ENCODE data around the gene SLC30A2.

SLC30A2 gene

GRCh38 chr1:26038477-26038876, 7.4 kb downstream of the SLC30A2 start:
- no peak for DNase-seq

GRCh38 chr1:26037904-26038303, 8.0 kb downstream of the SLC30A2 start:
- DNase-seq, result no peak

GRCh38 chr1:26036756-26037281, 9.1 kb downstream of the SLC30A2 start:
- no peak for DNase-seq

GRCh38 chr1:26035959-26036755, 9.8 kb downstream of the SLC30A2 start:
- peak; percentile 86 for DNase-seq

- DNase-seq, result peak; percentile 93
These were observed 10.5 kb downstream of the SLC30A2 start for GRCh38 chr1:26035203-26035958.

GRCh38 chr1:26034504-26035202, 11.3 kb downstream of the SLC30A2 start:
- no peak for DNase-seq

GRCh38 chr1:26032656-26033357, 13.1 kb downstream of the SLC30A2 start:
- DNase-seq, result no peak

GRCh38 chr1:26031611-26032220, 14.2 kb downstream of the SLC30A2 start:
- no peak for DNase-seq

GRCh38 chr1:26031196-26031595, 14.7 kb downstream of the SLC30A2 start:
- no peak for DNase-seq

GRCh38 chr1:26029864-26030481, 15.9 kb downstream of the SLC30A2 start:
- DNase-seq, result no peak

- DNase-seq, result no peak
These were observed 16.7 kb downstream of the SLC30A2 start for GRCh38 chr1:26029054-26029863.

- no peak for DNase-seq
These were observed 17.4 kb downstream of the SLC30A2 start for GRCh38 chr1:26028490-26028980.

GRCh38 chr1:26027716-26028489, 18.0 kb downstream of the SLC30A2 start:
- DNase-seq, result no peak

GRCh38 chr1:26025517-26025916, 20.4 kb downstream of the SLC30A2 start:
- DNase-seq, result no peak

GRCh38 chr1:26025060-26025459, 20.9 kb downstream of the SLC30A2 start:
- DNase-seq, result no peak

GRCh38 chr1:26023826-26024225, 22.1 kb downstream of the SLC30A2 start:
- no peak for DNase-seq

GRCh38 chr1:26023009-26023408, 22.9 kb downstream of the SLC30A2 start:
- no peak for DNase-seq

GRCh38 chr1:26022404-26022779, 23.5 kb downstream of the SLC30A2 start:
- DNase-seq, result no peak

GRCh38 chr1:26021647-26022403, 24.1 kb downstream of the SLC30A2 start, which contains the start of gene EXTL1:
Gene EXTL1 (plus strand): TSS chr1:26021775. CDS start chr1:26022647, 872 bp downstream.
- DNase-seq, result no peak

Data from 8988T (cell line).